G401 (cell line): ENCODE data around the gene RIMBP2. TPM values are rescaled to one million over a fixed set of nuclear protein-coding genes. Genes with fewer than 3 reads are reported as not detected.

ENCODE experiments used
- DNase-seq: peaks from one replicate; pipeline ENCODE4 v3.0.0-alpha.2; 2015; ENCODE audit warnings: low spot score
- in situ Hi-C: cut with HindIII; loops from 2 replicates; pipeline ENCODE4 v1.10.0; 2016; ENCODE audit warnings: low sequenced_read_pairs, mixed read lengths
- total RNA-seq: library from RNA; depleted of rRNA; stranded (reverse); fragments of >200 nt; shearing (Covaris generic); gene quantifications from 2 replicates; pipeline ENCODE4 v1.2.3, GENCODE V29; 2014

Gene RIMBP2
- total RNA-seq, 1 experiment from 2014 or later, result 75.3 TPM

DNA sequence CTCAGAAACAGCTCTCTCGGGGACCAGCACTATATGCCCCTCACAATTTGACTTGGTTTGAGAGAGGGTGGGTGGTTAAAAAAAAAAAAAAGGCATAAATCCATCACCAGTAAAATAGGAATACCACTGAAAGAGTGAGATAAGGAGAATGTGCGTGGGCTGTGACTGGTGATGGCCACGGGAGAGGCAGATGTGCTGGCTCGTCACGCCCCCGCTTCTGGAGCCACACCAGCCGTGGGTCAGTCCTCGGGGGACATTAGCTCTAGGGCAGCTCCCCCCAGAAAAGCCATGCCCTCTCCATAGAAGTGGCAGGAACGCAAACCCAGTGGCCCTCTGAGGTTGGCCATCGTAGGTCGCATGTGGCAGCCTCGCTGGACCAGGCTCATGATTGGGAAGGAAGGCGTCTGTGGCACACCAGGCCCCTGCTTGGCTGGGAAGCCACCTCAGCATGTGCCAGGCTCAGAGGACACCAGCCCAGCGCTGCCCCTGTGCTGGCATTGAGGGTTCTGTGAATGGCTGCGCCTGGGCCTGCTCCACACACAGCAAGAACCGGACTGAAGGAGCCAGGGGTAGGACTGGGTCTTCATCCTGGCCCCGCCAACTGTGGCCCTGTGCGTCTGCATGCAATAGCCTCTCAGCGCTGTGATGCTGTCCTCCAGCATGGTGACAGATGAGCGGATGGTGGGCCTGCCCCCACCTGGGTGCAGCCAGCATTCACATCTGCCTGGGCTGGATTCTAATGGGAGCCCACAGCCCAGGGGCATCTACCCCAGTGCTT is 267.9 kb downstream of the RIMBP2 start:
- no peak for DNase-seq
- in situ Hi-C loops, result no loop called here

- DNase-seq, result no peak
- in situ Hi-C loops, result no loop called here
Measured at GRCh38 chr12:130447655-130447965, 268.5 kb downstream of the RIMBP2 start.

GRCh38 chr12:130446846-130447654 is 269.0 kb downstream of the RIMBP2 start:
- in situ Hi-C loops, result no loop called here

GRCh38 chr12:130444986-130445385 is 271.1 kb downstream of the RIMBP2 start:
- no peak for DNase-seq
- in situ Hi-C loops, result no loop called here

More at GRCh38 chr12:130446846-130447654, 269.0 kb downstream of the RIMBP2 start:
- no peak for DNase-seq

DNA sequence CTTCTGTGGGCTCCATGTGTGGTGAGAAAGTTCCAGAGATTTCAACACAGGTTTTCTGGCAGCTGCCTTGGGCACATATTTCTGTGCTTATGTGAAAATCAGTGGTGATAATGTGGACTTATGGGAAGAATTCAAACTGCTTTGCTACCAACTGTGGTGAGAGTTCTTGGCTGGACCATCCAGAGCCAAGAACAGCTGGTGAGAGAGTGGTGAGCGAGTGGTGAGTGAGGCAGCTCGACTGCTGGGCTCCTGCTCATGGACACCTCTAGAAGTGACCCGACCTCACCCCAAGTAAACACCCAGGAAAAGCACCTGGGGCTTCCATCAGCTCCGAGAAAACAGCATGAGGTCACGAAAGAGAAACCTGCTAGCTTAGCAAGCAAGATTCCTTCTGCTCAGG is 272.0 kb downstream of the RIMBP2 start:
- DNase-seq, result no peak
- in situ Hi-C loops, result no loop called here

DNA sequence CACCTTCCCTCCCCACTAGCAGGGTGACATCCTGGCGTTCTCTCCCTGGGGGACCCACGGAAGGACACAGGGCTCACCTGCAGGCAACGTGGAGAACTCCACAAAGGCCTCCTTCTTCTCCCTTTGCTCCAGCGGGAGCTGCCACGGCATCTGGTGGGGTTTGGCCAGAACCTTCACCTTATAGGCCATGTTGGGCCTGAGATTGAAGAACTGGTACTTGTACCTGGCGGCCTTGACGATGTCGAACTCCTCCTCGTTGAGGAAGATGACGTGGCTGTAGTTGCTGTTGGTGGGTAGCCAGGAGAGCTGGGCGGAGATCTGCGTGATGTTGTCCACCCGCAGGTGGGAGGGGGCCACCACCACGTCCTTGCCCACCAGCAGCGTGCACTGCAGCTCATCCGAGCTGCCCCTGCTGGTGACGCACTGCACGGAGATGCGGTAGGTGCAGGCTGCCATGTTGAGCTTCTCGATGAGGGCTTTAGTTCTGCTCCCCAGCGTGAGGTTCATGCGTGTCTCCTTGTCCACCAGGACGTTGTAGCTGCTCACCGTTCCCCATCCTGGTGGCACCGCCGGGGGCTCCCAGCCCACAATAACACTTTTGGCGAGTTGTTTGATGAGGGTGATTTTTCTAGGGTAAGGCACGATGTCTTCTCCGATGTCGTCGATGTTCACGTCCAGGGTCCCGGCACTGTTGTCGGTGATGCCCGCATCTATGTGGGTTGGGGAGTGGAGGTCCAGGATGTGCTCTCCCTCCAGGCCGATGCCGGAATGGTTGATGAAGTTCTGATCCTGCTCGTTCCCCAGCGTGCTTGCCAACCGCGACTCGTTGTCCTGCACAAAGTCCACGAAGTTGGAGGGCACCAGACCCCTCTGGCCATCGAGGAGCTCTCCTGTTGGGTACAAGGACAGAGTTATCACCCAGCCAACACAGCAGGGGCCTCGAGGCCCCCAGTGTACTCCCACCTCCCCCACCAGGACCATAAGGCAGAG is 274.0 kb downstream of the RIMBP2 start:
- DNase-seq, result no peak
- in situ Hi-C loops, result no loop called here

DNA sequence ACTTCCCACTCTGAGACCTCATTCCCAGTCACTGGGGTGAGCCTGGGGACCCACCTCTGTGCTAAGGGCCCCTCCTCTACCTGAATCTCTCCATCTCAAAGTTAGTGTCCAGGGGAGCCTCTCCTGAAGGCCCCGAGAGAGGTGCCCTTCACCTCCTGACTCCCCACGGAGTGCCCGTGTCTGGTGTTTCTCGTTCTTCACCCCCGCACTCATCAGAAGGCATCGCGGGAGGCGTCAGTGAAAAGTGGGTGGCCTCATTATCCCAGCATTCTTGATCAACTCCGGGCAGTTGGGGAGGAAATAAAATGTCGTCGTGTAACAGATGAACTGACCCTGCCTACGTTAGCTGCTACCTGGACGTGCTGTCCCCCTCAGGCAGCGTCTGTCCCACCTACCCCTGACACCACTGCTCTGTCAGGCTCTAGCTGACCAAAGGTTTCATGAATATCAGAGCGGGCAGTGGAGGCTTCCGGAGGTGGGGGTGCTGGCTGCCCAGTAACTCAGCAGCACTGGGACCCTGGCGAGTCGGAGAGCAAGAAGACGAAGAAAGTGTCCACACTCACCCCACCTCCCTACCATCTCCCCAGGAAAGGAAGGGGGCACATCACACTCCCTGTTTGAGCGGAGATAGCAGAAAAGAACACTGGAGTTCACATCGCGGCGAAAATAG is 275.6 kb downstream of the RIMBP2 start:
- in situ Hi-C loops, result no loop called here
- DNase-seq, result no peak

GRCh38 chr12:130439250-130439649 is 276.8 kb downstream of the RIMBP2 start:
- in situ Hi-C loops, result no loop called here
- DNase-seq, result no peak

GRCh38 chr12:130438711-130439110 is 277.4 kb downstream of the RIMBP2 start:
- no peak for DNase-seq
- in situ Hi-C loops, result no loop called here

- in situ Hi-C loops, result no loop called here
- no peak for DNase-seq
Measured at GRCh38 chr12:130438243-130438620, 277.9 kb downstream of the RIMBP2 start.

- in situ Hi-C loops, result no loop called here
- DNase-seq, result no peak
Measured at GRCh38 chr12:130437555-130438242, 278.4 kb downstream of the RIMBP2 start.

DNA sequence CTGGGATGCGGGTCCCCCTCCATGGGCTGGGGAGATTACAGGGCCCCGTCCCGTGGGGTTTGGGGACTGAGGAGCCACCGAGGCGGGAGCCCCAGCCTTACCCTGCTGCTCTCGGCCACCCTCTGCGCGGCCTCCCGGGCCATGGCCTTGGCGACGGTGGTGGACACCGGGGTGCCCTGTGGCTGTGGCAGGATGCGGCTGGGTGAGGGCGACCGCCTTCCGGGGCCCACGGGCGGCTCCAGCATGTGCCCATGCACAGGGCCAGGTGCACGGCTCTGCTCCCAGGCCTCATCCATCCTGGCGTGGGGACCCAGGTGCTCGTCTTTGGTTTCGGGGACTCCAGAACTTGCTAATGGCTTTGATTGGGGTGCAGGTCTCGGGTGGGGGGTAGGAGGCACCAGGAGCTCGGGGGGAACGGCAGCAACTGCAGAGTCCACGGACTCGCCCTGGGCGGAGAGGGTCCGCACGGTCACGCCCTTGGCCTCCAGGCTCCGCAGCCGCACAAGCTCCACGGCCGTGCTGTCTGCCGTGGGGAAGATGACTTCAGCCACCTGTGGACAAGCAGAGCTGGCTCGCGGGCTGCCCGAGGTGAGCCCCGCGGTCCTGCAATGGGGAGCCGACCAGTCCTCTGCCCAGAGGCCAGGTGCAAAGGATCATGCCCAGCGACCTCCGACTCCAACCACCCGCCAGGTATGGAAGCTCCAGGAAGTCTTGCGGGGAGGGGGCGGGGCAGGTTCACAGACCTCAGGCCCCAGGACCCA is 279.2 kb downstream of the RIMBP2 start:
- in situ Hi-C loops, result no loop called here
- no peak for DNase-seq

DNA sequence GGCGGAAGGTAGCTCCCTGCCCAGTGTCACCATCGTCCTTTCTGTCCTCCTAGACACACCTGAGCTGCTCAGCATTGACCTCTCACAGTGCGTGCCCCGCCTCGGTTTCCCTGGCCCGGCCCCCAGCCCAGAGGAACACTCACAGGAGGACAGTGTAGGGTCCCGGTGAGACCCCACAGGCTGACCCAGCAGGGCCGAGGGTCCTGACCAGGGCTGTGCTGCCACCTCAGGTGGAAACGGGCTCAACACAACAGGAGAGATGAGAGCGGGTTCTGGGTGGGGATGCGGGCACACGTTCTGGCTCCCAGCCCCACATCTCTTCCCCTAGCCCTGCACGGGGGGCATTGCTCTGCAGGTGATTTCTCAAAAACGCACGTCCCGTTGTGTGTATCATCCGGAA is 280.3 kb downstream of the RIMBP2 start:
- DNase-seq, result no peak
- in situ Hi-C loops, result no loop called here

DNA sequence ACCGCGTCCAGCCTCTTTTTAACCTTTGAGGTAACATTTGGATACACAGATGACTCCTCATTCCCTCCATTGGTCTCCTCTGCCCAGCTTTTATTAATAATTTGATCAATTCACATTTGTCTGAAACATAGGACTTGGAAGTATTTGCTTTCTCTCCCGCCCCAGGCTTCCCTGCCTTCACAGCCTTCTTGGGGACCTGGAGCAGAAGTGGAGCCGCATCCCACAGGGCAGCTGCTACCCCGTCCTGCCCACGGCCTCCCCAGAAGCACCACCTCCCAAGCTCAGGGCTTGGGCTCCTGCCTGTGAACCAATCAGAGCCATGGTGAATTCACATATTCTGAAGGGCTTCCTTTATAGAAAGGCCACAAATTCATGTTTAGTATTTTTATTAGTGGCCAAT is 280.8 kb downstream of the RIMBP2 start:
- in situ Hi-C loops, result no loop called here
- DNase-seq, result no peak

DNA sequence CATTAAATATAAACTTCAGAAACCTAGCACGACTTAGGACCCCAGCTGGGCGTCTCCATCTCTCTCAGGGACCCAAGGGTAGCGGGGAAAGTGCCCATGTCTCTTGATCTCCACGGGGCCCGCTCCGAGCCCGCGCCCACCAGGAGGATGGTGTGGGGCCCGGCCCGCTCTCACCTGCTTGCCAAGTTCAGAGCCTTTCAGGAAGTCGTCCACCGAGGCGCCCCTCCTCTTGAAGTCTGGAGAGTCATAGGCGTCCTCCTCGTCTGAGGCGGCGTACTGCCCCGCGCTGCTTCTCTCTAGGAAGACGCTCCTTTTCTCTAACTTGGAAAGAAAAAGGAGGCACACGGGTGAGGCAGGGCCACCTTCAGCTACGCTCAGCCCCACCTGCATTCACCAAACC is 281.5 kb downstream of the RIMBP2 start:
- in situ Hi-C loops, result no loop called here
- DNase-seq, result no peak

DNA sequence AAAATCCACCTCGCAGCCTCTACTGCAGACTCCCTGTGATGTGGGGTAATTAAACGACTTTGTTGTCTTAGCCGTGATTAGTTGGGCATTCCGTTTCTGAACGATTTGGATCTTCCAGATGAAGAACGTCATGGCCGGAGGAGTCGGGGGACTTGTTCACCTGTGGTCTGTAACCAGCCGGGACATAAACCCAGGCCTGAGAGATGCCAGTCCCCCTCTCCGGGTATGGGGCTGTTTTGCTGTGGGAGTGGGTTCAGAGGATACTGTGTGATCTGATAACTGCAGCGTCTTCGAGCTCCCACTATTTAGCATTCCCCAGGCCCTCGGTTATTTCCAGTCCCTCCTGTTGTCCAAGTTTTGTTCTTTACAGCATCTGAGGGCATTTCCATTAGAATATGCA is 282.3 kb downstream of the RIMBP2 start:
- no peak for DNase-seq
- in situ Hi-C loops, result no loop called here

GRCh38 chr12:130433411-130433810 is 282.7 kb downstream of the RIMBP2 start:
- DNase-seq, result no peak
- in situ Hi-C loops, result no loop called here

GRCh38 chr12:130431176-130431575 is 284.9 kb downstream of the RIMBP2 start:
- in situ Hi-C loops, result no loop called here
- DNase-seq, result no peak
